VCaP (cell line): ENCODE measurements around the gene ULBP2.
"Not testable (repeated sequence)": the region's sequence is repeated elsewhere in the genome, so short reads cannot be mapped to it uniquely, and the experiment has no call there.

Source experiments
- H3K27ac ChIP-seq: fragments of 450-650 bp; 2 replicates; pipeline ENCODE4 v1.5.1; 2017
- CTCF ChIP-seq: fragments of 450-650 bp; conservative IDR thresholded peaks from 2 replicates; pipeline ENCODE4 v1.5.1; 2017; ENCODE audit warnings: mild to moderate bottlenecking, moderate library complexity

The ULBP2 gene

GRCh38 chr6:149925253-149925973 is 16.4 kb upstream of the ULBP2 start:
- H3K27ac ChIP-seq, result peak overlapping the region; percentile 50; the same call in 1 of the 2 replicates
- TF ChIP-seq CTCF, result no peak

DNA sequence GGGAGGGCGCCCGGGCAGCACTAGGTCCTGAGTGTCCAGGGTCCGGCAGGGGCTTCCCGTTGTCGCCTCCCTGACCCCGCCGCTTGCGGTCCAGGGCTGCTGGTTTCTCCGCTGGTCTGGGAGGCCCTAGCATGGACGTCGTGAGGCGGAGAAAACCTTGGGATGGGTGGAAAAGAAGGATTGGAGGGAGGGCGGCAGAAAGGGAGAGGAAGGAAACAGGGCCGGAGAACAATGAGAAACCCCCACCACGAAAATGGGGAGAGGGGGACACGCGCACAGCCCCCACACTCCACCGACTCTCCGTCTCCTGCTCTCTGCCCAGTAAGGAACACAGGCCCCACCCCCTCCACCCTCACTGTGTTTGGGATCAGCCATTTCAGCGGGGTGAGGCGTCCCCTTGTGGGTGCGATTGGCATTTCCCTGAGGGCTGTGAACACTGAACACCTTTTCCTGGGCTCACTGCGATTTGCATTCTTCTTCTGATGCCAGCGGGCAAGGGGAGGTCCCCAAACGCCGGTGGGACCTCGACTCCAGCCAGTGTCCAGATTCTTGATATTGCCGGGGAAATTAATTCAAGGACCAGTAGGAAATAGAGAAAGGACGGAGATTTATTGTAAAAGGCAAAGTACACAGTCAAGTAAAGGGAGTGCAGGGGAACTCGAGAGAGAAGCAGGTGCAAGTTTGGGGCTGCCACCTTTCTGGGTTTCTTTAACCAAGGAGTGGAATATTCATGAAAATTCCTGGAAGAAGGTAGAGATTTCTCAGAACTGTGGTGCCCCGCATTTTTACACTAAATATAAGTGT is 15.6 kb upstream of the ULBP2 start:
- peak; percentile 91 for TF ChIP-seq CTCF
- H3K27ac ChIP-seq, result peak overlapping the region; percentile 50; the same call in 1 of the 2 replicates

- not testable (repeated sequence) for H3K27ac ChIP-seq
These were observed 14.8 kb upstream of the ULBP2 start for GRCh38 chr6:149927025-149927424.

- no peak overlapping the region for H3K27ac ChIP-seq
- peak; percentile 29 for TF ChIP-seq CTCF
These were observed 12.4 kb upstream of the ULBP2 start for GRCh38 chr6:149929422-149929821.

GRCh38 chr6:149931501-149931900 is 10.3 kb upstream of the ULBP2 start:
- TF ChIP-seq CTCF, result no peak

DNA sequence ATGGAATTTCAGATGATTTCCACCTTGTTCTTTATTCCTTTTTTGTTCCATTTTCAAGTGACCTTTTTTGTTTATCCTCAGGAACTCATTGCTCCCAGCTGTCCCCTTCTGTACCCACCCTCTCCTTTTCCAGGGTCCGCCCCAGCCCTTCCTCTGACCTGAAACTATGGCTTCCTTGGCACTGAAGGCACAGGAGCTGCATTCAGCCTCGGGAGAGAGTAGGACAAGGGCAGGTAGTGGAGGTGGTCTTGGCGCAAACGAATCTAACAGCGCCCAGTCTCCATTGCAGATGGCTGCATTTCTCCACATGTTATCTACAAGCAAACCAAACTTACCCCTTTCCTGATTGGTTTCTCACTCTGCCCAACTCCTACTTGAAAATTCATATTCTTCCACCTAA is 8.8 kb upstream of the ULBP2 start:
- H3K27ac ChIP-seq, result no peak overlapping the region
- TF ChIP-seq CTCF, result no peak

More at GRCh38 chr6:149931501-149931900, 10.3 kb upstream of the ULBP2 start:
- H3K27ac ChIP-seq, result no peak overlapping the region

GRCh38 chr6:149933461-149933860 is 8.4 kb upstream of the ULBP2 start:
- no peak overlapping the region for H3K27ac ChIP-seq
- no peak for TF ChIP-seq CTCF
